Renal pelvis (tissue), 4 donors: ENCODE results near the gene GNB2. TPM values are rescaled to one million over a fixed set of nuclear protein-coding genes. Genes with fewer than 3 reads are reported as not detected.
A peak's percentile ranks its signal among the peaks of the same experiment; 100 is the strongest.
"Not testable (repeated sequence)": the region's sequence is repeated elsewhere in the genome, so short reads cannot be mapped to it uniquely, and the experiment has no call there.

Experiments used
- DNase-seq: peaks from one replicate; pipeline ENCODE4 v3.0.0-alpha.2; 2013
- polyA plus RNA-seq, 3 donors: library from polyadenylated mRNA; unstranded; fragments of 120-200 nt; gene quantifications; one replicate each; pipeline ENCODE4 v1.2.1, GENCODE V29; 2013; ENCODE audit not compliant: insufficient read length in 3 of 3

Gene GNB2
- polyA plus RNA-seq, 3 donors: 195 to 236 (median 231) TPM

DNA sequence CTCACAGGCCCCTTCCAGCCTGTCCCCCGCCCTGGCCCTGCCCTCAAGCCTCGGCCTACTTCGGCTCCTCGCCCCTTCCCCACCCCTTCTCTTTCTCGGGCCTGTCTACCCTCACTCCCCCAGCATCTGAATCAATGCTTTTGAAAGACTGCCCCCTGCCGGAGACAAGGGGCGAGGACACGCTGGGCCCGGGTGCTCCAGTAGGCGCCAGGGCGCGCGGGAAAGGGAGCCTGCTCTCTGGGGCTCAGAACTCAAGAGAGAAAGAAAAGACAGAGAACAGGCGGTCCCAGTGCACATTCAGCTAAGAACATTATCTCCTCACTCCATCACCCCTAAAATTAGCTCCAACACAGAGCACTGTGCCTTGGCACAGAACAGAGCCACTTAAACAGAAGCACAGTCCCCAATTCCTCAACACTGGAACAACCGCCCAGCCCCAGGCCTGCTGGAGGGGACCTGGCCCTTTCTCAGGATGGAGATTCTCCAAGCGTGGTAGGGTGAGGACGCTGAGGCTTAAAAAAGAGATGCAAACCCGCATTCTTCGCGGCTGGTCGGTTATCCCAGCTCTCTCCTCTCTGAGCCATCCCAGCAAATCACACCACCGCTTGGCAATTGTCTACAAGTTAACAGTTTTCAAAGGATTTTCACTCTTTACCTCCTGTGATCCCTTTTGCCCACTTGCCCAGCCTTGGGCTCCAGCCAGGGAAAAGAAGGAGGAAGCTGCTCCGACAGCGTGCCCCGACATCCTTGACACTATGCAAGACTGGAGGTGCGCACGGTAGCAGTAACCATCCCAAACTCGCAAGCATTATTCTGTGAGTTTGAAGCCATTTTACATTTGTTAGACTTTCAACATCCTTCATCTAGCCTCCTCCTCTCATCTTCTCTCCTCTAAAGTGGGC lies 18.4 kb downstream of the GNB2 start:
- peak; percentile 82 for DNase-seq

DNA sequence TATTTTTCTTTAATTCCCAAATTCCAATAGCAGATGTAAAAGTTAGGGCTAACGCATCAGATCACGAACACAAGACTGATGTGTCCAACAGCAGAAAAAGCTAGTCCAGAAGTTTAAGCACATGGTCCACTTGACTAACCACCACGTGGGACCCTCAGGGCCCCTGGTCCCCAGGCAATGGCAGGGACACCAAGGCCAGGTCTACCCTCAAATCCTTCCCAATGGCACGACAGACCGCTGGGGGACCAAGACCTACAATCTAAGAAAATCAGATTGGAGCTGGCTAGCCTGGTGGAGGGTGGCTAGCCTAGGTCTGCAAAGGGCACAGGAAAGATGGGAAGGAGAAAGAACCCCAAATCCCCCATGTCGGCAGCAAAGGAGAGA lies 19.0 kb downstream of the GNB2 start:
- no peak for DNase-seq

DNA sequence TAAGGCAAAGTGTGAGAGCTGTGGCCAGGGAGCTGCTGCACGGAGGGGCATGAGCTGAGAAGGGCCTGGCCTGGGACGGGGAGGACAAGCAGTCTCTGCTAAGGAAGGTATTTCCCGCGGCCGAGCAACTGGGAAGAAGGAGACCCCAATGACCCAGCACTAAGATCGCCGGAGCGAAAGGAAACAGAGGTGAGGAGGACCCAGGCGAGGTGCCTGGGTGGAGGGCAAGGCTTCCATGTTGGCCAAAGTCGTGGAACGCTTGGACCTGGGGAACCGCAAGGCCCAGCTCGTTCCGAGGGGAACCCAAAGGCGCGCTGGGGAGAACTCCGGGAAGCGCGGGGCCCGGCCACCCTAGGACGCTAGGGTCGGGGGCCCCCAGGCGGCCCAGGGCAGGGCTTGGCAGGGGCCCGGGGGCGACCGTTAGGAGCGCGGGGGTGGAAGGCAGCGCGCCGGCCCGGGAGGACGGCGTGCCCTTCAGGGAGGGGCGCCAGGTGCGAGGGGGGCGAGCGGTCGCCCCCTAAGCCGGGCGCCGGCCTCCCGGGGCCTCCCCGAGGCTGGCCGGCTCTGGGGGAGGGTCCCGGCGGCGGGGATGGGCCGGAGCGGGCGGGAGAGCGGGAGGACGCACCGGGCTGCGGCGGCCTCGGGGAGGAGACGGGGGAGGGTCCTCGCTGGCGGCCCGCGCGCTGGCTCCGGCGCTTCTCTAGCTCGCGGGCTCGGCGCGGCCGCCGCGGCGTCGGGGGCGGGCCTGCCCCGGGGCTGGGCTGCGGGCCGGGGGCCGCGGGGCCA lies 20.0 kb downstream of the GNB2 start:
- DNase-seq: no peak

DNA sequence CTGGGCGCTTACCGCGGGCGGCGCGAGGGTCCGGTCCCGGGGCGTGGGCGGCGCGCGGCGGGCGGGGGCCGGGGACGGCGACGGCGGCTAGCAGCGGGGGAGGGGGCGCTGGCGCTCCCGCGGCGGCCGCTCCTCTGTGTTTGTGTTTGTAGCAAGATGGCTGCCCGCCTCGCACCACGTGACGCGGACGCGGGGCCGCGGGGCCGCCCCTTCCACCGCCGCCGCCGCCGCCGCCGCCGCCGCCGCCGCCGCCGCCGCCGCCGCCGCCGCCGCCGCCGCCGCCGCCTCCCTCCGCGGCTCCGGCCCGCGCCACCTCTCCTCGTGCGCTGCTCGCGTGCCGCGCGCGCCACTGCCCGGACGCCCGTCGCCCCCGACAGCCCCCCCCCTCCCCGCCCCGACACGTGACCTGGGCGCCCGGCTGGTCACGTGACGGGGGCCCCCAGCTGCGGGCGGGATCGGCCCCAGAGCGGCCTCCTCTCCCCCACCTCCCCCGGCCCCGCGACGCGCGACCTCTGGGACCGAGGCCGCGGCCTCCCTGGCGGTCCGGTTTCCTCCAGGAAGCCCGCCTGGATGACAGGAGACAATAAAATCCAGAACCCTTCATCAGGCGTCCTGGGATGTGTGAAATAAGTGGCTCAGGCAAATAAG lies 20.7 kb downstream of the GNB2 start, which contains the start of gene GIGYF1:
TSS of gene GIGYF1 (minus strand) at position 153 of the 648 bp plus-strand sequence. CDS start 6,012 bp downstream, outside the sequence.
- DNase-seq: no peak

DNA sequence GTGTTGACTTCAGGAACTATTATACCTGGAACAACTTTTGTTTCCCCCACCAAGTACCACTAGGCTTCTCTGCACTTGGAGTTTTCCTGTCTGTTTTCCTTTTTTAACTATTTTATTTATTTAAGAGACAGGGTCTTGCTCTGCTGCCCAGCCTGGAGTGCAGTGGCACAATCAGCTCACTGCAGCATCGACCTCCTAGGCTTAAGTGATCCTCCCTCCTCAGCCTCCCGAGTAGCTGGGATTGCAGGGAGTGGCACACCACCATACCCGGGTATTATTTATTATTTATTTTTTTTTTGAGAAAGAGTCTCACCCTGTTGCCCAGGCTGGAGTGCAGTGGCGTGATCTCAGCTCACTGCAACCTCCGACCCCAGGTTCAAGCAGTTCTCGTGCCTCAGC lies 22.6 kb downstream of the GNB2 start:
- no peak for DNase-seq

DNA sequence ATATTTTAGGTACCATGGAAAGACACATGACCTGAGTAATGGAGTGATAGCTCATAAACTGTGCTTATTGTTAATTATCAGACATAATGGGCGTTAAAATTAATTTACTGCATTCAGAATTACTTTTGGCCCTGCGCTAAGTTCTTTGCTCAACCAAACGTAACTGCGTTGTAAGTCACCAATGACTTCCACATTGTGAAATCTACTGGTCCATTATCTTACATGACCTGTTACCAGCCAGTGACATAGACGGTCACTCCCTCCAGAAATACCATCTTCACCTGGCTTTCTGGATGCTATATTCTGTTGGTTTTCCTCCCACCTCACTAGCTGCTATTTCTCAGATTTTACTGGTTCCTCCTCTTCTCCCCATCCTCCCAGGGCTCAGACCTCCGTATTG lies 25.5 kb downstream of the GNB2 start:
- DNase-seq: no peak

DNA sequence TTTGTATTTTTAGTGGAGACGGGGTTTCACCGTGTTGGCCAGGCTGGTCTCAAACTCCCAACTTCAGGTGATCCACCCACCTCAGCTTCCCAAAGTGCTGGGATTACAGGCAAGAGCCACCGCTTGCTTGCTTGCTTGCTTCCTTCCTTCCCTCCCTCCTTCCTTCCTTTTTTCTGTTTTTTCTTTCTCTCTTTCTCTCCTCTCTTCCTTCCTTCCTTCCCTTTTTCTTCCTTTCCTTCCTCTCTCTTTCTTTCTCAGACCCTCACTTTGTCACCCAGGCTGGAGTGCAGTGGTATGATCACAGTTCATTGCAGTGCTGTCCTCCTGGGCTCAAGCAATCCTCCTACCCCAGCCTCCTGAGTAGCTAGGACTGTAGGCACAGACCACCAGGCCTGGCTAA lies 27.5 kb downstream of the GNB2 start:
- DNase-seq: not testable (repeated sequence)

DNA sequence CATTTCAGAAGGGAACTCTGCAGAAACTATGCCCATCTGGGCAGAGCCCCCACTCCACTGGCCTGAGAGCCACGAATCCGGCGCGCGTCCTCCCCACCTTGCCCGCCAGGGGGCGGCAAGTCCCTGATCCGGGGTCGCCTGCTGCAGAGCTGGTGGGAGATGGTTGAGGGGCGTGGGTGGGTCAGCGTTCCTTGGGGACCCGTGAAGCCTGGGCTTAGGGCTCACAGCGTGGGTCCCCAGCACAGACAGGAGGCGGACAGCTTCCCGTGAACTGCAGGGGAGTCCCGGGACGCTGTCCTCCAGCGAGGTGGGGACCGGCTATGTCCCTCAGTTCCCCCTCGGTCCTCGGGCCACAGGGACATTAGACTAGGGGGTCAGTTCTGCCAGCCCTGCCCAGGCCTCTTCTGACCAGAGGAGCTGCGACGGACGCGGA lies 31.8 kb downstream of the GNB2 start:
- DNase-seq: peak; percentile 80

DNA sequence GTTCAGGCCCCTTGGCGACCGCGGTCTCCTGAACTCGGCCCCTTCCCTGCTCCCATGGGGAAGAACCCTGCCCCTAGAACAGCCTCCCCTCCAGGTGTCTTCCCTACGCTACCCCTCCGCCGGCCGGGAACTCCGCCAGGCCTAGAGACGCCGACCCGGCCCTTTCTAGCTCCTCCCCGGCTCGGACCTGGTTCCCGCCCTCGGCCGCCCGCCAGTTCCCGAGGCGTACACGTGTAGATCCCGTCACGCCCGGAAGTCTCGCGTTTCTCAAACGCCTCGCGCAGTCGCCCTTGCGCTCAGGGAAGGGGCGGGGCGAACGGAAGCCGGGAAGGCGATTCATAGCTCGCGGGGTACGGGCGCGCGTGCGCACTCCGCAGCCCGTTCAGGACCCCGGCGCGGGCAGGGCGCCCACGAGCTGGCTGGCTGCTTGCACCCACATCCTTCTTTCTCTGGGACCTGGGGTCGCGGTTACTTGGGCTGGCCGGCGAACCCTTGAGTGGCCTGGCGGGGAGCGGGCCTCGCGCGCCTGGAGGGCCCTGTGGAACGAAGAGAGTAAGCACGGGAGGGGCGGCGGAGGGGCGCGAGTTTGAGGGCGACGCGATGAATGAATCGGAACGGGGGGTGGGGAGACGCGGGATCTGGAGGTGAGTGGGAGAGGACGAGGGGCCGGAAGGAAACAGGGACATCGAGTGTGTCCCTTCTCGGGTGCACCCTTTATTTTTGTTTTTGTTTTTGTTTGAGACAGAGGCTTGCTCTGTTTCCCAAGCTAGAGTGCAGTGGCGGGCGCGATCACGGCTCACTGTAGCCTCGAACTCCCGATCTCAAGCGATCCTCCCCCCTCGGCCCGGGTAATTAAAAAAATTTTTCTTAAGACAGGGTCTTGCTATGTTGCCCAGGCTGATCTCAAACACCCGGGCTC lies 32.5 kb downstream of the GNB2 start, which contains the start of gene POP7:
TSS of gene POP7 (plus strand) at position 369 of the 919 bp plus-strand sequence. CDS start 710 bp downstream, outside the sequence.
- peak; percentile 99 for DNase-seq

DNA sequence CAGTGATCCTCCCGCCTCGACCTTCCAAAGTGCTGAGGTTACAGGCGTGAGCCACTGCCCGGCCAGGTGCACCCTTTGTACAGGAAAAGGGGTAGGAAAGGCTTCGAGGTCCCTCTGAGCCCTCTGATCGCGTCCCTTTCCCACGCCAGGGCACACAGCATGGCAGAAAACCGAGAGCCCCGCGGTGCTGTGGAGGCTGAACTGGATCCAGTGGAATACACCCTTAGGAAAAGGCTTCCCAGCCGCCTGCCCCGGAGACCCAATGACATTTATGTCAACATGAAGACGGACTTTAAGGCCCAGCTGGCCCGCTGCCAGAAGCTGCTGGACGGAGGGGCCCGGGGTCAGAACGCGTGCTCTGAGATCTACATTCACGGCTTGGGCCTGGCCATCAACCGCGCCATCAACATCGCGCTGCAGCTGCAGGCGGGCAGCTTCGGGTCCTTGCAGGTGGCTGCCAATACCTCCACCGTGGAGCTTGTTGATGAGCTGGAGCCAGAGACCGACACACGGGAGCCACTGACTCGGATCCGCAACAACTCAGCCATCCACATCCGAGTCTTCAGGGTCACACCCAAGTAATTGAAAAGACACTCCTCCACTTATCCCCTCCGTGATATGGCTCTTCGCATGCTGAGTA lies 33.3 kb downstream of the GNB2 start:
- no peak for DNase-seq

DNA sequence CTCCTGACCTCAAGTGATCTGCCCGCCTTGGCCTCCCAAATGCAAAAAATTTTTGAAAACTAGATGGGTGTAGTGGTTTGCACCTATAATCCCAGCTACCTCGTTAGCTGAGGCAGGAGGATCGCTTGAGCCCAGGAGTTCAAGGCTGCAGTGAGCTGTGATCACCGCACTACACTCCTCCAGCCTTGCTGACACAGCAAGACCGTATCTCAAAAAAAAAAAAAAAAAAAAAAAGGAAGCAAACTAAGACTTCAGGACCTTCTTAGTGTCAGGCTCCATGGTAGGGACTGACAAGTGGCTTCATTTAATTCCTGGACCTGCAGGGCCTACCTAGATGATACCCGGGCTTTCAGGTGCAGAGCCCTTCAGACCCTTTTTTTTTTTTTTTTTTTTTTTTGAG lies 34.9 kb downstream of the GNB2 start:
- no peak for DNase-seq

DNA sequence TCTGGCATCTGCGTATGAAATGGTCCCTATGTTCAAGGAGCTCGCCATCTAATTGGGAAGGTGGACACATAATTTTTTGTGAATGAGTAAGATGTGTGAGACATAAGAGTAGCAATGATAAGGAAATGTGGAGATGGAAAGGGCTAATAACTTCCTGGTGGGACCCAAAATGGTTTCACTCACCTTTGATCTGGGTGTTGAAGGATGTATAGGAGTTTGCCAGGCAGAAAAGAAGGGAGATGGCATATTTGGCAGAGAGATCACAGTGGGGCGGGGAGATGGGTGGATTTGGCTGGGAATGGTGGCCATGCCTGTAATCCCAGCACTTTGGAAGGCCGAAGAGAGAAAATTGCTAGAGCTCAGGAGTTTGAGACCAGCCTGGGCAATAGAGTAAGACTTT lies 36.9 kb downstream of the GNB2 start:
- DNase-seq: no peak

DNA sequence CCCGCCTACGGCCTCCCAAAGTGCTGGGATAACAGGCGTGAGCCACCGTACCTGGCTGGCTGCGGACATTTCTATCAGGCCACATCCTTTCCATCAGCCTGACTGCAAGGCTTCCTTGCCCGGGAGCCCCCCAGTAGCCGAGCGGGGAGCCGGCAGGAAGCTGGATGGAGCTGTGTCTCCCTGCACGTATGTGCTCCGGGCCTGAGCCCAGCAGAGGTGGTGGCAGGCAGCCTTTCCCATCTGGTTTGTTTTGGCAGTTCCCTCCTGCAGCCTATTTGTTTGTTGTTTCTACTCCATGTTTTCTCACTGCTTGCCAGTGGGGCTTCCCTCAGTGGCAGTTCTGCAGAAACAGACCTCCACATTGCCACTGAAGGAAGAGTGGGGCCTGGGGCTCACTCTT lies 37.8 kb downstream of the GNB2 start:
- DNase-seq: no peak

DNA sequence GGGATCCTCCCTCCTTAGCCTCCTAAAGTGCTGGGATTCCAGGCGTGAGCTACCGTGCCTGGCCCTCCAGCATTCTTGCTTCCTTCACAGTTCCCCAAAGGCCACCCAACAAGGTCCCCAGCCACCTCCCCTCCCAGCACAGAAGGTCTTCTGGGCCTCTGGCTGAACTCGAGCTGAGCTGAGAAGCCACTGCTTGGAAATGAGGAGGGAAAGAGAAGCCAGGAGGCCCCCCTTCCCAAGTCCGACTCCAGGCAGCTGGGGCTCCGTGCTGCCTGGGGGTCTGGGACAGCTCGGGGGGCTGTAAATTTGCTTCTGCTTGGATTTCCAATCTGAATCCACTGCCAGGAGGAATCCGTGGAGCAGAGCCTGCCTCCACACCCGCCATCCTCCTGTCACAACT lies 41.2 kb downstream of the GNB2 start:
- no peak for DNase-seq

DNA sequence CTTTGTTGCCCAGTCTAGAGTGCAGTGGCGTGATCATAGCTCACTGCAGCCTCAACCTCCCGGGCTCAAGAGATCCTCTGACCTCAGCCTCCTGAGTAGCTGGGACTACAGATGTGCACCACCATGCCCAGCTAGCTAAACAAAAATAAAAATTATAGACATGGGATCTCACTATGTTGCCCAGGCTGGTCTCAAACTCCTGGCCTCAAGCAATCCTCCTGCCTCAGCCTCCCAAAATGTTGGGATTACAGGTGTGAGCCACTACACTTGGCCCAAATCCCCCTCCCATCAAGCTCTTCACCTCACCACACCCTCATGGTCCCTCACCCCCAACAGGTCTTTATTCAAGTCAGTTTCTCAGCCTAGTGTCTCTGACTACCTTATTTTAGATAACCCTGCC lies 43.5 kb downstream of the GNB2 start:
- not testable (repeated sequence) for DNase-seq

DNA sequence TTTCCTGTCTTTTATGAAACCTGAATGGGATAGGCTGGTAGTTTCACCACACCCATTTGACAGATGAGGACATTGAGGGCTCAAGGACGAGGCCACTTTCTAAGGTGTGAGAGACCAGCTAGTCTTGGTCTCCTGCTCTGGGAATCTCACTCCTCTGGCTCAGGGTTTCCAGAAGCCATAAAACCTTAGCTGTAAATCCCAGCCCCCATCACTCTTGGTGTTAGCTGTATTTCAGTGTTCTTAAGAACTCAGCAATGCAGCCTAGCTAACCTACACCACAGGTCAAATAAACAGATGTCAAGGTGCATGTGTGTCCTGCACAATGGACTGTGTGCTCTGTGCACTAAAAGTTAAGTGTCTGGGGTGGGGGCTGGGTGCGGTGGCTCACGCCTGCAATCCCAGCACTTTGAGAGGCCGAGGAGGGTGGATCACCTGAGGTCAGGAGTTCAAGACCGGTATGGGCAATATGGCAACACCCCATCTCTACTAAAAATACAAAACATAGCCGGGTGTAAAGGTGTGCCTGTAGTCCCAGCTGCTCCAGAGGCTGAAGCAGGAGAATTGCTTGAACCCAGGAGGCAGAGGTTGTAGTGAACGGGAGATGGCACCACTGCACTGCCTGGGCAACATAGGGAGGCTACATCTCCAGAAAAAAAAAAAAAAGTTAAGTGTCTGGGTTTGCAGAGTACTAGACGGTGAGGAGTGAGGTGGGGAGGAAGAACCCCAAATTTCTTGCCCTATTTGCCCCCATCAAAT lies 46.2 kb downstream of the GNB2 start:
- no peak for DNase-seq

DNA sequence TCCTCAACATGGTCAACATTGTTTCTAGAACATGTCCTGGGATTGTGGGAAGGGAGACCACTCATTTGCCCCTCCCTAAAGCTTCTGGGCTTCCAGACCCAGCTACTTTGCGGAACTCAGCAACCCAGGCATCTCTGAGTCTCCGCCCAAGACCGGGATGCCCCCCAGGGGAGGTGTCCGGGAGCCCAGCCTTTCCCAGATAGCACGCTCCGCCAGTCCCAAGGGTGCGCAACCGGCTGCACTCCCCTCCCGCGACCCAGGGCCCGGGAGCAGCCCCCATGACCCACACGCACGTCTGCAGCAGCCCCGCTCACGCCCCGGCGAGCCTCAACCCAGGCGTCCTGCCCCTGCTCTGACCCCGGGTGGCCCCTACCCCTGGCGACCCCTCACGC lies 46.7 kb downstream of the GNB2 start, which contains the start of gene EPO:
TSS of gene EPO (plus strand) at position 190 of the 392 bp plus-strand sequence. CDS start 513 bp downstream, outside the sequence.
- DNase-seq: no peak

DNA sequence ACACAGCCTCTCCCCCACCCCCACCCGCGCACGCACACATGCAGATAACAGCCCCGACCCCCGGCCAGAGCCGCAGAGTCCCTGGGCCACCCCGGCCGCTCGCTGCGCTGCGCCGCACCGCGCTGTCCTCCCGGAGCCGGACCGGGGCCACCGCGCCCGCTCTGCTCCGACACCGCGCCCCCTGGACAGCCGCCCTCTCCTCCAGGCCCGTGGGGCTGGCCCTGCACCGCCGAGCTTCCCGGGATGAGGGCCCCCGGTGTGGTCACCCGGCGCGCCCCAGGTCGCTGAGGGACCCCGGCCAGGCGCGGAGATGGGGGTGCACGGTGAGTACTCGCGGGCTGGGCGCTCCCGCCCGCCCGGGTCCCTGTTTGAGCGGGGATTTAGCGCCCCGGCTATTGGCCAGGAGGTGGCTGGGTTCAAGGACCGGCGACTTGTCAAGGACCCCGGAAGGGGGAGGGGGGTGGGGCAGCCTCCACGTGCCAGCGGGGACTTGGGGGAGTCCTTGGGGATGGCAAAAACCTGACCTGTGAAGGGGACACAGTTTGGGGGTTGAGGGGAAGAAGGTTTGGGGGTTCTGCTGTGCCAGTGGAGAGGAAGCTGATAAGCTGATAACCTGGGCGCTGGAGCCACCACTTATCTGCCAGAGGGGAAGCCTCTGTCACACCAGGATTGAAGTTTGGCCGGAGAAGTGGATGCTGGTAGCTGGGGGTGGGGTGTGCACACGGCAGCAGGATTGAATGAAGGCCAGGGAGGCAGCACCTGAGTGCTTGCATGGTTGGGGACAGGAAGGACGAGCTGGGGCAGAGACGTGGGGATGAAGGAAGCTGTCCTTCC lies 47.3 kb downstream of the GNB2 start:
- DNase-seq: no peak

DNA sequence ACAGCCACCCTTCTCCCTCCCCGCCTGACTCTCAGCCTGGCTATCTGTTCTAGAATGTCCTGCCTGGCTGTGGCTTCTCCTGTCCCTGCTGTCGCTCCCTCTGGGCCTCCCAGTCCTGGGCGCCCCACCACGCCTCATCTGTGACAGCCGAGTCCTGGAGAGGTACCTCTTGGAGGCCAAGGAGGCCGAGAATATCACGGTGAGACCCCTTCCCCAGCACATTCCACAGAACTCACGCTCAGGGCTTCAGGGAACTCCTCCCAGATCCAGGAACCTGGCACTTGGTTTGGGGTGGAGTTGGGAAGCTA lies 47.9 kb downstream of the GNB2 start:
- no peak for DNase-seq
